Testis (tissue), 2 donors: ENCODE results near the gene RSAD2.

Source experiments
- POLR2A ChIP-seq: fragments of 450-650 bp; IDR thresholded peaks from one replicate; pipeline ENCODE4 v1.6.1; 2017; ENCODE audit warnings: antibody characterized with exemption, mild to moderate bottlenecking, moderate library complexity
- TF ChIP-seq, protein P1 (sequence below), 3 experiments: fragments of 450-650 bp in 2 of 3; fragments of 200-600 bp in 1 of 3; sonication (generic) in 1 of 3; IDR thresholded peaks; one replicate each; pipeline ENCODE4 v1.5.1; 2016 to 2019; ENCODE audit warnings: antibody characterized with exemption in 3 of 3, mild to moderate bottlenecking in 2 of 3, moderate library complexity in 1 of 3

DNA sequence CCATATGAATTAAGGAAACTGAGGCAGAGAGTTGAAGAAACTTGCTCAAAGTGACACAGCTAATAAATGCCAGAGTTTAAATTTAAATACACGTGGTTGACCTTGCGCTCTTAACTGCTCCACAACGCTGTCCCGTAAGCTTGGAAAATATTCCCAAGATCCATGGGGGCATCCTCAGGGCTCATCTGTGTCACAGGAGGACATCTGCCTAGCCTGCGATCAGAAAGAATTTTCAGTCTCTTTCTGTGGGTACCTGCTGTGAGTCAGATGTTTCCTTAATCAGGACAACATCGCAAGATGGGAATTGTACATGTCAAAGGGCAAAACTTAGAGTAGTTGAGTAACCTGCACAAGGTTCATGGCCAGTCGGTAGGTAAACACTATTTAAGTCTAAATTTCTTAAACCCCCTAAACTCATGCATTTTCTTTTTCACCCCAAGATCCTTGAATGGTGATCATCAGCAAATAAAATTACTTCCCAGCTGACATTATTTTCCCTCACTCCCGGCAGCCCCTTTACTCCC lies 13.3 kb upstream of the RSAD2 start:
- TF ChIP-seq, protein P1, sequence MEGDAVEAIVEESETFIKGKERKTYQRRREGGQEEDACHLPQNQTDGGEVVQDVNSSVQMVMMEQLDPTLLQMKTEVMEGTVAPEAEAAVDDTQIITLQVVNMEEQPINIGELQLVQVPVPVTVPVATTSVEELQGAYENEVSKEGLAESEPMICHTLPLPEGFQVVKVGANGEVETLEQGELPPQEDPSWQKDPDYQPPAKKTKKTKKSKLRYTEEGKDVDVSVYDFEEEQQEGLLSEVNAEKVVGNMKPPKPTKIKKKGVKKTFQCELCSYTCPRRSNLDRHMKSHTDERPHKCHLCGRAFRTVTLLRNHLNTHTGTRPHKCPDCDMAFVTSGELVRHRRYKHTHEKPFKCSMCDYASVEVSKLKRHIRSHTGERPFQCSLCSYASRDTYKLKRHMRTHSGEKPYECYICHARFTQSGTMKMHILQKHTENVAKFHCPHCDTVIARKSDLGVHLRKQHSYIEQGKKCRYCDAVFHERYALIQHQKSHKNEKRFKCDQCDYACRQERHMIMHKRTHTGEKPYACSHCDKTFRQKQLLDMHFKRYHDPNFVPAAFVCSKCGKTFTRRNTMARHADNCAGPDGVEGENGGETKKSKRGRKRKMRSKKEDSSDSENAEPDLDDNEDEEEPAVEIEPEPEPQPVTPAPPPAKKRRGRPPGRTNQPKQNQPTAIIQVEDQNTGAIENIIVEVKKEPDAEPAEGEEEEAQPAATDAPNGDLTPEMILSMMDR (IDR thresholded peaks at IDR 0.05): no peak
- no peak for TF ChIP-seq POLR2A
